Measurements from ENCODE around the gene RPL26.

DNA sequence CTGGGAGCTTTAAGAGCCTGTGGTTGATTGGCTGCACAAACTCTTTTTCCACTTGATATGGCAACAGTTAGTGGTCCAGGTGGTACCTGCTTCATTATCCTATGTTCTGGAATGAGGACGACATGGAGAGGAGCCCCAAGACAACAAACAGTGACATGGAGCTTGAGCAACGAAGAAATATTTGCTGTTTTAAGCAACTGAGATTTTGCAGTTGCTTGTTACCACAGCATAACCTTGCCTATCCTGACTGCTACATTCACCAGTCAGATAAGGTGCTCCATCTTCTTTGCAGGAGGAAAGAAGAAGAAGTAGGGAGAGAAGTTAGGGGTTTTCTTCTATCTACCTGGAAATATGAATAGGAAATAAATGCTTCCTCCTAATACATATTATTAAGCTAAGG lies 50.9 kb downstream of the RPL26 start:
- TF ChIP-seq POLR2AphosphoS5 (IDR thresholded peaks at IDR 0.05; ENCODE audit: low read depth, low read length) (no peak), TAF1 (IDR thresholded peaks at IDR 0.05; ENCODE audit: borderline replicate concordance, insufficient read depth, low read length) (no peak), FOXP2 (optimal IDR thresholded peaks at IDR 0.05; ENCODE audit: borderline replicate concordance, extremely low read depth, extremely low read length, insufficient read depth) (no peak), SIN3A (IDR thresholded peaks at IDR 0.05; ENCODE audit: borderline replicate concordance, insufficient read depth, low read length) (no peak)
- TF ChIP-seq, protein P1, sequence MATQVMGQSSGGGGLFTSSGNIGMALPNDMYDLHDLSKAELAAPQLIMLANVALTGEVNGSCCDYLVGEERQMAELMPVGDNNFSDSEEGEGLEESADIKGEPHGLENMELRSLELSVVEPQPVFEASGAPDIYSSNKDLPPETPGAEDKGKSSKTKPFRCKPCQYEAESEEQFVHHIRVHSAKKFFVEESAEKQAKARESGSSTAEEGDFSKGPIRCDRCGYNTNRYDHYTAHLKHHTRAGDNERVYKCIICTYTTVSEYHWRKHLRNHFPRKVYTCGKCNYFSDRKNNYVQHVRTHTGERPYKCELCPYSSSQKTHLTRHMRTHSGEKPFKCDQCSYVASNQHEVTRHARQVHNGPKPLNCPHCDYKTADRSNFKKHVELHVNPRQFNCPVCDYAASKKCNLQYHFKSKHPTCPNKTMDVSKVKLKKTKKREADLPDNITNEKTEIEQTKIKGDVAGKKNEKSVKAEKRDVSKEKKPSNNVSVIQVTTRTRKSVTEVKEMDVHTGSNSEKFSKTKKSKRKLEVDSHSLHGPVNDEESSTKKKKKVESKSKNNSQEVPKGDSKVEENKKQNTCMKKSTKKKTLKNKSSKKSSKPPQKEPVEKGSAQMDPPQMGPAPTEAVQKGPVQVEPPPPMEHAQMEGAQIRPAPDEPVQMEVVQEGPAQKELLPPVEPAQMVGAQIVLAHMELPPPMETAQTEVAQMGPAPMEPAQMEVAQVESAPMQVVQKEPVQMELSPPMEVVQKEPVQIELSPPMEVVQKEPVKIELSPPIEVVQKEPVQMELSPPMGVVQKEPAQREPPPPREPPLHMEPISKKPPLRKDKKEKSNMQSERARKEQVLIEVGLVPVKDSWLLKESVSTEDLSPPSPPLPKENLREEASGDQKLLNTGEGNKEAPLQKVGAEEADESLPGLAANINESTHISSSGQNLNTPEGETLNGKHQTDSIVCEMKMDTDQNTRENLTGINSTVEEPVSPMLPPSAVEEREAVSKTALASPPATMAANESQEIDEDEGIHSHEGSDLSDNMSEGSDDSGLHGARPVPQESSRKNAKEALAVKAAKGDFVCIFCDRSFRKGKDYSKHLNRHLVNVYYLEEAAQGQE (IDR thresholded peaks at IDR 0.05; ENCODE audit: insufficient read depth in 1 of 2, low read depth in 2 of 2, low read length in 2 of 2), result no peak

Data from PFSK-1 (cell line).